ENCODE measurements around the gene LONP1. TPM values are rescaled to one million over a fixed set of nuclear protein-coding genes. Genes with fewer than 3 reads are reported as not detected.

Gene LONP1
- total RNA-seq, 1 donor from 2014 or later, result 65.3 TPM

DNA sequence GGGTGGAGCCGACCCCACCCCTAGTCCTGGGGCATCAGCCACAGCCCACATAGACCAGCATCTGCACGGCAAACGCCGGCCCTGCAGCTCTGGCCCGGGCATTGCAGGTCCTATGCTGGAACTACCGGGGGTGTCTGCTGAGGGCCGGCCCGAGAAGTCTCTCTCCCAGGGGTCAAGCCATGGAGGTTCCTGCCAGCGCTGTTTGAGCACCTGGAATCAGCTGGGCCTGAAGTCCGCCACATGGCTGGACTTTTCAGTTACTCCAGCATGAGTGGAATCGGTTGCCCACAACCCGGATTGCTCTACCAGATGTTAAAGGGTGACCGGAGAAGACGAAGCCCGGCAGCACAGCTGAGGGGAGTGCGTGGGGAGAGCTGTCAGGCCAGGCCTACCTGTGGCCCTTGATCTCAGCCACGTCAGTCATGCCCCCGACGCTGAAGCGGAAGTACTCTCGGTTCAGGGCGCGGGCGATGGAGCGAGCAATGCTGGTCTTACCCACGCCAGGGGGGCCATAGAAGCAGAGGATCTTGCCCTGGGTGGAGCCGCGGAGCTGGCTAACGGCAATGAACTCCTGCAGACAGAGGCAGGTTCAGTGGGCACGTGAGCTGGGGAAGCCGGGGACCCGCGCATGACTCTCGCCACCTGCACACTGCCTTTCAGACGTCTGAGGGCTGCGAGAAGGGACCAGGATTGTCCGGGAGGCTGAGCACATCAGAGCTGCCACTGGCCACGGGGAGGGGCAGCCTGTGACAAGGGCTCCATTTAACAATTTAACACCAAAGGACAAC, 21.1 kb downstream of the LONP1 start:
- Histone ChIP-seq H3K4me3 (no peak overlapping the region), H3K27me3 (ENCODE audit: low read depth) (no peaks in the 10 kb centered on the region), H3K9me3 (no peaks in the 10 kb centered on the region), H3K27ac (no peak overlapping the region), H3K4me1 (no peaks in the 10 kb centered on the region), H3K36me3 (peaks cover 78% of the 10 kb centered on the region)
- intact Hi-C loops (cut with DNase I), result no loop called here
- TF ChIP-seq CTCF (IDR thresholded peaks at IDR 0.05), result no peak
- ATAC-seq (no peak), DNase-seq (no peak)

- Histone ChIP-seq H3K4me3 (no peak overlapping the region), H3K4me1 (no peaks in the 10 kb centered on the region), H3K9me3 (no peaks in the 10 kb centered on the region), H3K27me3 (ENCODE audit: low read depth) (no peaks in the 10 kb centered on the region), H3K36me3 (peaks cover 78% of the 10 kb centered on the region), H3K27ac (no peak overlapping the region)
- no peak for TF ChIP-seq CTCF (IDR thresholded peaks at IDR 0.05)
- ATAC-seq (no peak), DNase-seq (no peak)
- intact Hi-C loops (cut with DNase I), result no loop called here
These were observed 21.9 kb downstream of the LONP1 start for GRCh38 chr19:5697890-5698634.

DNA sequence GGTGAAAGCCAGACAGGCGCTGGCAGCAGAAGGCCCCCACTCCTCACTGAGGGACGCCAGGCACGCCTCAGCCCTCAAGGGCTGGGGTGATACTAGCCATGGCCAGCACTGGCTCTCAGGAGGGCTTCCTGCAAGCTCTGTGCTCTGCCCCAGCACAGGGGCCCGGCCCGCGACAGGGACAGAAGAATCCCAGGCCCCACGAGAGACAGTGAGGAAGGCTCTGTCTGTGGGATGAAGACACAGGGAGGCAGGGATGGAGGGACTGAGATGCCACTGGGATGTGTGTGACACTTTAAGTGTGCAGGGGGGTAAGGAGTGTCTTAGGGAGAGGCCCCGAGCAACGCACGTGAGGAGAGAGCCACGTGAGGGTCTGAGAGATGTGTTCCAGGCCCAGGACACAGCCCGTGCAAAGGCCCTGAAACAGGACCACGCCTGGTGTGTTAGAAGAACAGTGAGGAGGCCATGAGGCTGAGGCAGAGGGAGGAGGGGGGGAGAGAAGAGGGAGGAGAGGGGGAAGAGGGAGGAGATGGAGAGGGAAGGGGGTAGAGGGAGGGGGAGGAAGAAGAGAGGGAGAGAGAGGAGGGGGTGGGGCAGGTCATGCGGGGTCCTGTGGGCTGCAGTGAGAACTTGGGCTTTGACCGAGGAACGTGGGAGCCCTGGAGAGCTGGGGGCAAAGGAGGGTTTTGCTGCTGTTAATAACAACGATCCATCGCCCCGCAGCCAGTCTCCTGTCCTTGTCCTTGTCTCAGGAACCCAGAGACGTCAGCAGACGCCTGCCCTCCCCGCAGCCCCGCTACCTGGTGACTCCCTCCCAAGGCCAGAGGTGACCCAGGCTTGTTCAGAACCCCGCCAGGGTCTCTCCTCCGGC, 22.7 kb downstream of the LONP1 start:
- DNase-seq (no peak), ATAC-seq (no peak)
- peaks cover 86% of the 10 kb centered on the region for H3K36me3 ChIP-seq
- no peaks in the 10 kb centered on the region for H3K27me3 ChIP-seq (ENCODE audit: low read depth)
- no peak overlapping the region for H3K4me3 ChIP-seq
- H3K4me1 ChIP-seq, result peaks cover 3% of the 10 kb centered on the region
- no peak for TF ChIP-seq CTCF (IDR thresholded peaks at IDR 0.05)
- no peaks in the 10 kb centered on the region for H3K9me3 ChIP-seq
- H3K27ac ChIP-seq, result no peak overlapping the region
- intact Hi-C loops (cut with DNase I), result no loop called here

- Histone ChIP-seq H3K27me3 (ENCODE audit: low read depth) (no peaks in the 10 kb centered on the region), H3K4me3 (no peak overlapping the region), H3K36me3 (peaks cover 95% of the 10 kb centered on the region), H3K9me3 (no peaks in the 10 kb centered on the region), H3K4me1 (peaks cover 12% of the 10 kb centered on the region), H3K27ac (no peak overlapping the region)
- ATAC-seq (no peak), DNase-seq (no peak)
- intact Hi-C loops (cut with DNase I), result no loop called here
- TF ChIP-seq CTCF (IDR thresholded peaks at IDR 0.05), result no peak
These were observed 23.5 kb downstream of the LONP1 start for GRCh38 chr19:5696196-5697021.
